Esophagus muscularis mucosa (tissue), 4 donors: ENCODE measurements around the gene ESAM. TPM values are rescaled to one million over a fixed set of nuclear protein-coding genes. Genes with fewer than 3 reads are reported as not detected.

ENCODE experiments used
- DNase-seq: peaks from one replicate; pipeline ENCODE4 v3.0.0-alpha.2; 2017; ENCODE audit errors: extremely low spot score
- H3K27ac ChIP-seq, 4 donors: fragments of 200-600 bp; sonication (generic); replicated peaks in 1 of 4; 1 replicate in 3 of 4; 2 replicates in 1 of 4; pipeline ENCODE4 v1.5.1; 2016 to 2019; ENCODE audit warnings: mild to moderate bottlenecking in 1 of 4
- H3K27me3 ChIP-seq, 4 donors: fragments of 200-600 bp; sonication (generic); one replicate each; pipeline versions ENCODE4 v1.5.1 to v1.6.0; 2016 to 2019
- H3K36me3 ChIP-seq, 4 donors: fragments of 200-600 bp; sonication (generic); one replicate each; pipeline ENCODE4 v1.5.1; 2016 to 2019
- H3K4me1 ChIP-seq, 4 donors: fragments of 200-600 bp; sonication (generic); one replicate each; pipeline ENCODE4 v1.5.1; 2016 to 2019
- H3K4me3 ChIP-seq, 4 donors: fragments of 200-600 bp; sonication (generic); 1 replicate in 2 of 4; 2 replicates in 2 of 4; pipeline ENCODE4 v1.5.1; 2016 to 2019; ENCODE audit warnings: mild to moderate bottlenecking in 4 of 4, moderate library complexity in 1 of 4
- H3K9me3 ChIP-seq, 4 donors: fragments of 200-600 bp; sonication (generic); 1 replicate in 3 of 4; 2 replicates in 1 of 4; pipeline ENCODE4 v1.5.1; 2016 to 2019
- CTCF ChIP-seq, 3 experiments: fragments of 200-600 bp in 2 of 3; fragments of 450-650 bp in 1 of 3; sonication (generic) in 2 of 3; IDR thresholded peaks; one replicate each; pipeline ENCODE4 v1.5.1; 2017 to 2019; ENCODE audit warnings: antibody characterized with exemption in 3 of 3, mild to moderate bottlenecking in 2 of 3, moderate library complexity in 1 of 3
- EP300 ChIP-seq: sonication (generic); formaldehyde crosslinking; IDR thresholded peaks from one replicate; pipeline ENCODE4 v1.6.1; 2017; ENCODE audit warnings: antibody characterized with exemption
- POLR2A ChIP-seq: fragments of 450-650 bp; IDR thresholded peaks from one replicate; pipeline ENCODE4 v1.6.1; 2017; ENCODE audit warnings: antibody characterized with exemption, moderate library complexity, mild to moderate bottlenecking, low read depth
- POLR2AphosphoS5 ChIP-seq, 2 donors: sonication (generic); formaldehyde crosslinking; IDR thresholded peaks; one replicate each; pipeline ENCODE4 v1.6.1; 2017; ENCODE audit warnings: antibody characterized with exemption in 2 of 2
- WGBS: methylation state at CpG from one replicate; pipeline ENCODE4 v1.1.5; 2018; 5-methylcytosine and 5-hydroxymethylcytosine counted together
- intact Hi-C: fragments of 100-400 bp; cut with DNase I; formaldehyde crosslinking; loops from one replicate; pipeline ENCODE4 v1.15.1; 2023
- total RNA-seq, 4 donors: library from RNA; depleted of rRNA; stranded (reverse); fragments of >200 nt; gene quantifications; one replicate each; pipeline versions ENCODE4 v1.1.0 to v1.2.1, GENCODE V29; 2016

Gene ESAM
- total RNA-seq, 4 donors from 2014 or later, result 10.8 to 52.8 (median 41.1) TPM

DNA sequence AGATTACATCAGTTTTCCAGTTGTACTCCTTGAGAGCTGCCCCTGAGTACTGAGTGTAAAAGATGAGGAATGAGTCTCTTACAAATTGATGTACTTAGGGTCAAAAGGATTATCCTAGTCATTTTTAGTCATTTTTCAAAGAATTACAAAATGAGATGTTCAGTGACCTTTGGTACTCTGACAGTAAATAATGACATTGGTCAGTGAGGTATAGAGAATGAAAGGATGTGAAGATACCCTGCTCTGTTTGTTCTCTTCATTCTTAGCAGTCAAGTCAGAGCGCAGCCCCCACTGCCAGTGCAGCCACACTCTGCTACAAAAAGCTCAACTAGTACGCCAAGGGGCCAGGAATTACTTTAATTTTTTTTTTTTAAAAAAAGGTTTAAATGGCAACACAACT lies 4.1 kb upstream of the ESAM start:
- no peaks in the 10 kb centered on the region for H3K9me3 ChIP-seq
- intact Hi-C loops, result no loop called here
- H3K36me3 ChIP-seq, result peaks cover 16 to 57% (median 33%) of the 10 kb centered on the region in 4 donors
- H3K27ac ChIP-seq, result no peak overlapping the region
- peaks cover 0 to 20% (median 16%) of the 10 kb centered on the region in 4 donors for H3K27me3 ChIP-seq
- H3K4me3 ChIP-seq, result no peak overlapping the region
- no peak for DNase-seq
- H3K4me1 ChIP-seq, result peaks cover 10 to 28% (median 21%) of the 10 kb centered on the region in 4 donors
- 98% methylated on average over 2 of the region's 2 CpGs for WGBS
- TF ChIP-seq CTCF (IDR thresholded peaks at IDR 0.05), result no peak
- no peak for TF ChIP-seq POLR2AphosphoS5 (IDR thresholded peaks at IDR 0.05)
- no peak for TF ChIP-seq EP300
- no peak for TF ChIP-seq POLR2A

DNA sequence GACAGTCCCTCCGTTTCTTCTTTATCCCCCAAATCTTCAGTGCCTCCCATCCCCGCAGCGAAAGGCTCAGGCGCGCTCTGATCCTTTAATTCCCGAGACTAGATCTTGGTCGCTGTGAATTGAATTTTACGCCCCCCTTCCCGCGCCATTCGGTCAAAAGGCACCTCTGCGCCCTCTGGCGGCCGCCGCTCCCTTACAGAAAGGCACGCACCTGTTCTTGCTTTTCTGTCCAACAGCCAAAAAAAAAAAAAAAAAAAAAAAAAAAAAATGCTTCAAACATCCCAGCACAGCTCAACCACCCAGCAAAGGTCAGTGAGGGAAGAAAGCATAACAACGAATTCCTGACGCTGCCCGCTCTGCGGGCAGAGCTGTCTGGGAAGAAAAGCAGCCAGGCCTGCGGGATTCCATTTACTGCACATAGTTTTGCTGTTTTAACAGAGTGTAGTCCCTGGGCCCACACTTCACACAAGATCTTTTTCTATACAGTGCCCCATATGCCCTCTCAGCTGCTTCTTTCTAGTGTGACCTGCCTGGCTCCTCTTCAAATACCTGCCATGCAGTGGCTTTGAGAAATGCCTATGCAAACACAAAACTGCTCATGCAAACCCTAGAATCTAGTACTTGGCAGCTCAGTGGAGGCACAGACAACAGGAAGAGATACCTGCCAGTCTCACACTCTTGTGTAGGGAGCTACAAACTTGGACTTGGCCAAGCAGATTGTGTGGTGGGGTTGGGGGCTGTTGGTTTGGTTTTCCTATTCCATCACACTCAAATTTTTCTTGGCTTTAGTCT lies 1.3 kb upstream of the ESAM start:
- no peaks in the 10 kb centered on the region for H3K9me3 ChIP-seq
- H3K4me1 ChIP-seq, result peaks cover 26 to 53% (median 43%) of the 10 kb centered on the region in 4 donors
- H3K27ac ChIP-seq, result peak overlapping the region; percentile 69 to 82 (median 82)
- H3K36me3 ChIP-seq, result peaks cover 11 to 44% (median 21%) of the 10 kb centered on the region in 4 donors
- 5% methylated on average over 21 of the region's 21 CpGs for WGBS
- TF ChIP-seq POLR2A (no peak), CTCF (IDR thresholded peaks at IDR 0.05) (peak; percentile 60 to 76 (median 63)), POLR2AphosphoS5 (IDR thresholded peaks at IDR 0.05) (peak; percentile 5 to 29), EP300 (no peak)
- H3K27me3 ChIP-seq, result peaks cover 5 to 48% (median 38%) of the 10 kb centered on the region in 4 donors
- peak overlapping the region; percentile 52 to 65 (median 54) for H3K4me3 ChIP-seq
- peak; percentile 93 for DNase-seq
- intact Hi-C loops, result loop anchor here (1.0 to 5.0 kb wide), 3 partner anchors 34 to 94 kb away; no protein-coding TSS in a partner anchor

DNA sequence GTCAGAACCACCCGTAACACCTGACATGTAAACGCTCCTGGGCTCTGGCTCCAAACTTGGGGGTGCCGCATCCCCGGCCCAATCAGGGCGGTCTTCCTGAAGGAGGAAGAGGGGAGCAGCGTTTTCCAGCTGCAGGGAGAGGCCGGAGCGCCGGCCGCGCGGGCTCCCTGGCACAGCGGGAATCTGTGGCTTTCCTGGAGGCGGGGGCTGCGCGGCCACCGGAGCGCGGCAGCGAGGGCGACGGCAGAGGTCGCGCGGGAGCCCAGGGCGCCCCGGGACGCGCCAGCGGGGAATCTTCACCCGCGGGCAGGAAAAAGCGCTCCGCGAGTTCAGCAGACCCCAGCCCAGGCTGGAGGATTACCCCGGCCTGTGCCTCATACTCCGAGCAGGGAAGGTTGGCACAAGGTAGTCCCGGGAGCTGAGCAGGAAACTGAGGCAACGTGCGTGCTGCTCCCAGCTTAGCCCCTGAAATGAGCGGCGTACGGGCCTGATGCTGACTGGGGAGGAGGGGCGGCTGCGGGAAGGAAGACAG lies 600 bp upstream of the ESAM start:
- DNase-seq, result no peak
- Histone ChIP-seq H3K27me3 (peaks cover 5 to 55% (median 43%) of the 10 kb centered on the region in 4 donors), H3K4me1 (peaks cover 32 to 60% (median 48%) of the 10 kb centered on the region in 4 donors), H3K4me3 (peak overlapping the region; percentile 52 to 65 (median 54)), H3K9me3 (no peaks in the 10 kb centered on the region), H3K36me3 (peaks cover 10 to 39% (median 17%) of the 10 kb centered on the region in 4 donors), H3K27ac (peak overlapping the region; percentile 69 to 82 (median 82))
- 0% methylated on average over 5 of the region's 45 CpGs for WGBS
- intact Hi-C loops, result loop anchor here (1.0 to 5.0 kb wide), 3 partner anchors 35 to 93 kb away; no protein-coding TSS in a partner anchor
- TF ChIP-seq POLR2AphosphoS5 (IDR thresholded peaks at IDR 0.05), result no peak
- no peak for TF ChIP-seq CTCF (IDR thresholded peaks at IDR 0.05)
- no peak for TF ChIP-seq EP300
- no peak for TF ChIP-seq POLR2A

- Histone ChIP-seq H3K27ac (peak overlapping the region; percentile 69 to 82 (median 82)), H3K36me3 (peaks cover 0 to 35% (median 6%) of the 10 kb centered on the region in 4 donors), H3K4me1 (peaks cover 38 to 60% (median 49%) of the 10 kb centered on the region in 4 donors), H3K27me3 (peaks cover 5 to 66% (median 52%) of the 10 kb centered on the region in 4 donors), H3K9me3 (no peaks in the 10 kb centered on the region), H3K4me3 (peak overlapping the region; percentile 52 to 65 (median 54))
- WGBS, result 34% methylated on average over 16 of the region's 25 CpGs
- intact Hi-C loops, result loop anchor here (5.0 kb wide), 2 partner anchors 36 to 76 kb away; no protein-coding TSS in a partner anchor
- peak; percentile 45 for DNase-seq
- no peak for TF ChIP-seq CTCF (IDR thresholded peaks at IDR 0.05)
- no peak for TF ChIP-seq EP300
- TF ChIP-seq POLR2A, result no peak
- no peak for TF ChIP-seq POLR2AphosphoS5 (IDR thresholded peaks at IDR 0.05)
Observed at GRCh38 chr11:124761301-124762104, 587 bp downstream of the ESAM start.
